ENCODE data around the gene NECAB2.

NECAB2 gene

DNA sequence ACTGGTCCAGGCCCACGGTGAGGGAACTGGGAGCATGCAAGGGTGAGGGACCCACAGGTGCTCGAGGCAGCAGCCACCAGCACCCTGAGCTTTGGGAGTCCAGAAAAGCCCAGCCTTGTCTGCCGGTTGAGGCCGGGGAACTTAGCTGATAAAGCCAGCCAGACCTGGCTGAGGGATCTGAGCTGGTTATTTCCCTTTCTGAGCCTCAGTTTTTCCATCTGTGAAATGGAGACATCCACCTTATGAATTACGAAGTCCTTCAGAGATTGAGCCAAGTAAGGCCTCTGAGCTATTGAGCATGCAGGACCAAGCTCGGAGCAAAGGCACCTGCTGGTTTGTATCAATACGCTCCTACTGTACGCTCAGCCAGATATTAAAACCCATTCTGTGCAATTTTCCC is 13.8 kb downstream of the NECAB2 start:
- Histone ChIP-seq H3K27me3 (ENCODE audit: control insufficient read depth, low read length) (no peaks in the 10 kb centered on the region), H3K27ac (ENCODE audit: low read depth, low read length) (no peak overlapping the region), H3K79me2 (ENCODE audit: control insufficient read depth, low read length) (no peaks in the 10 kb centered on the region), H3K4me1 (ENCODE audit: control insufficient read depth, low read length) (no peaks in the 10 kb centered on the region), H3K36me3 (ENCODE audit: control insufficient read depth, low read length) (no peaks in the 10 kb centered on the region), H3K4me3 (ENCODE audit: low read length) (no peak overlapping the region), H3K9me3 (ENCODE audit: control insufficient read depth, insufficient read depth, low read length) (no peaks in the 10 kb centered on the region), H3K9me2 (replicated peaks; ENCODE audit: control insufficient read depth, low read length) (no peaks in the 10 kb centered on the region), H4K20me1 (ENCODE audit: control insufficient read depth, insufficient read depth, low read depth, low read length) (no peaks in the 10 kb centered on the region), H3K4me2 (ENCODE audit: low read length) (no peak overlapping the region), H3F3A (ENCODE audit: control insufficient read depth, insufficient read depth) (no peaks in the 10 kb centered on the region)
- TF ChIP-seq EZH2phosphoT487 (IDR thresholded peaks at IDR 0.05; ENCODE audit: borderline replicate concordance, low read length): no peak
- TF ChIP-seq, protein P1, sequence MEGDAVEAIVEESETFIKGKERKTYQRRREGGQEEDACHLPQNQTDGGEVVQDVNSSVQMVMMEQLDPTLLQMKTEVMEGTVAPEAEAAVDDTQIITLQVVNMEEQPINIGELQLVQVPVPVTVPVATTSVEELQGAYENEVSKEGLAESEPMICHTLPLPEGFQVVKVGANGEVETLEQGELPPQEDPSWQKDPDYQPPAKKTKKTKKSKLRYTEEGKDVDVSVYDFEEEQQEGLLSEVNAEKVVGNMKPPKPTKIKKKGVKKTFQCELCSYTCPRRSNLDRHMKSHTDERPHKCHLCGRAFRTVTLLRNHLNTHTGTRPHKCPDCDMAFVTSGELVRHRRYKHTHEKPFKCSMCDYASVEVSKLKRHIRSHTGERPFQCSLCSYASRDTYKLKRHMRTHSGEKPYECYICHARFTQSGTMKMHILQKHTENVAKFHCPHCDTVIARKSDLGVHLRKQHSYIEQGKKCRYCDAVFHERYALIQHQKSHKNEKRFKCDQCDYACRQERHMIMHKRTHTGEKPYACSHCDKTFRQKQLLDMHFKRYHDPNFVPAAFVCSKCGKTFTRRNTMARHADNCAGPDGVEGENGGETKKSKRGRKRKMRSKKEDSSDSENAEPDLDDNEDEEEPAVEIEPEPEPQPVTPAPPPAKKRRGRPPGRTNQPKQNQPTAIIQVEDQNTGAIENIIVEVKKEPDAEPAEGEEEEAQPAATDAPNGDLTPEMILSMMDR (IDR thresholded peaks at IDR 0.05; ENCODE audit: low read depth, low read length, poor library complexity, severe bottlenecking): no peak

DNA sequence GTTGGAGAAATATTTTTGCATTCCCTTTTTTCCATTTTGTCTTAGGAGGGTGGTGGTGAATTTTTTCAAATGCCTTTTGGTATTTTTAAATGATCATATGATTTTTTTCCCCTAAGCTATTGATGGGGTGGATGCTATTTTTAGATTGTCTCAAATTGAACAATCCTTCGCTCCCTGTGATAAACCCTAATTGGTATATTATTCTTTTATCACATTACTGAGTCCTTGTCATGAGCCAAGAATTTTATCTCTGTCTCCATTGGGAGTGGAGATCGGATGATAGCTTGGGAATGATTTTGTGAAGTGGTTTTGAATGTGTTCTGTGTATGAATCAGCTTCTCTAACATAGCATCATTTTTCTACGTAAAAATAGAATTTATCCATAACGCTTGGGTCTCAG is 15.4 kb downstream of the NECAB2 start:
- TF ChIP-seq EZH2phosphoT487 (IDR thresholded peaks at IDR 0.05; ENCODE audit: borderline replicate concordance, low read length): no peak
- TF ChIP-seq, protein P1 (IDR thresholded peaks at IDR 0.05; ENCODE audit: low read depth, low read length, poor library complexity, severe bottlenecking): no peak
- H3K4me2 ChIP-seq (ENCODE audit: low read length): no peak overlapping the region
- H3K27me3 ChIP-seq (ENCODE audit: control insufficient read depth, low read length): peaks cover 7% of the 10 kb centered on the region
- no peaks in the 10 kb centered on the region for H3F3A ChIP-seq (ENCODE audit: control insufficient read depth, insufficient read depth)
- no peaks in the 10 kb centered on the region for H3K9me3 ChIP-seq (ENCODE audit: control insufficient read depth, insufficient read depth, low read length)
- H3K36me3 ChIP-seq (ENCODE audit: control insufficient read depth, low read length): no peaks in the 10 kb centered on the region
- H3K9me2 ChIP-seq (replicated peaks; ENCODE audit: control insufficient read depth, low read length): no peaks in the 10 kb centered on the region
- H3K27ac ChIP-seq (ENCODE audit: low read depth, low read length): no peak overlapping the region
- H3K79me2 ChIP-seq (ENCODE audit: control insufficient read depth, low read length): no peaks in the 10 kb centered on the region
- H4K20me1 ChIP-seq (ENCODE audit: control insufficient read depth, insufficient read depth, low read depth, low read length): no peaks in the 10 kb centered on the region
- H3K4me1 ChIP-seq (ENCODE audit: control insufficient read depth, low read length): no peaks in the 10 kb centered on the region
- H3K4me3 ChIP-seq (ENCODE audit: low read length): no peak overlapping the region

DNA sequence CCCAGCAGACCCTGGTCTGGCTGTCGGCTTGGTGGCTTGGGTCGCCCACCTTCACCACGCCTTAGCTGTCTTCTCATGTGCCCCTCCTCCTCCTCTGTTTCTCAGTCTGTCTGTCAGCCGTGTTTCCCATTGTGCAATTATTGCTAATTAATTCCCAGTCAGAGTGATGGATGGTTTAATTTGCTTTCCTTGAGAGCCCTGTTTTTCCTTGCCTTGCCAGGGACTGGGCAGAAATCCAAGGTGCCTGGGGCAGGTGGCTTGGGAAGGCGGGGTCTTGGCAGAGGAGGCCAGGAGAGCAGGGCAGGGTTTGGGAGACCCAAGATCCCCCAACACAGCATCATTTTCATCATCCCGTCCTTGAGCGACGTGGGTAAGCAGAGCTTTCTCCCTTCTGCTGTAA is 21.3 kb downstream of the NECAB2 start:
- no peak for TF ChIP-seq EZH2phosphoT487 (IDR thresholded peaks at IDR 0.05; ENCODE audit: borderline replicate concordance, low read length)
- TF ChIP-seq, protein P1 (IDR thresholded peaks at IDR 0.05; ENCODE audit: low read depth, low read length, poor library complexity, severe bottlenecking): no peak
- H3K79me2 ChIP-seq (ENCODE audit: control insufficient read depth, low read length): no peaks in the 10 kb centered on the region
- H3K27ac ChIP-seq (ENCODE audit: low read depth, low read length): no peak overlapping the region
- no peaks in the 10 kb centered on the region for H3F3A ChIP-seq (ENCODE audit: control insufficient read depth, insufficient read depth)
- H3K4me1 ChIP-seq (ENCODE audit: control insufficient read depth, low read length): no peaks in the 10 kb centered on the region
- no peak overlapping the region for H3K4me3 ChIP-seq (ENCODE audit: low read length)
- peaks cover 13% of the 10 kb centered on the region for H3K27me3 ChIP-seq (ENCODE audit: control insufficient read depth, low read length)
- no peak overlapping the region for H3K4me2 ChIP-seq (ENCODE audit: low read length)
- no peaks in the 10 kb centered on the region for H3K9me3 ChIP-seq (ENCODE audit: control insufficient read depth, insufficient read depth, low read length)
- no peaks in the 10 kb centered on the region for H4K20me1 ChIP-seq (ENCODE audit: control insufficient read depth, insufficient read depth, low read depth, low read length)
- H3K36me3 ChIP-seq (ENCODE audit: control insufficient read depth, low read length): no peaks in the 10 kb centered on the region
- no peaks in the 10 kb centered on the region for H3K9me2 ChIP-seq (replicated peaks; ENCODE audit: control insufficient read depth, low read length)

DNA sequence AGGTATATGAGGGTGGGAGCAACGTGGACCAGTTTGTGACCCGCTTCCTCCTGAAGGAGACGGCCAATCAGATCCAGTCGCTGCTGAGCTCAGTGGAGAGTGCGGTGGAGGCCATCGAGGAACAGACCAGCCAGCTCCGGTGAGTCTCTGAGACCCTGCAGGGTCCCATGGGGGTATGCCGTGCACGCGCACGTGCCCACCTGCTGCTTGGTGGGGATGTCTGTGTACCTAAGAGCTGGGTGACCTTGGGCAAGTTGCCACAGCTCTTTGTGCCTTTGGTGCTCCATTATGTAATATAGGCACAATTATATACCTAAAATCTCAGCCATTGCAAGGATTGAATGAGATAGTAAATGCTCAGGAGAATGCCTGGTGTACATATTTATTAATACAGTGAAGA is 22.4 kb downstream of the NECAB2 start:
- Histone ChIP-seq H3K9me2 (replicated peaks; ENCODE audit: control insufficient read depth, low read length) (no peaks in the 10 kb centered on the region), H3K4me1 (ENCODE audit: control insufficient read depth, low read length) (no peaks in the 10 kb centered on the region), H3F3A (ENCODE audit: control insufficient read depth, insufficient read depth) (no peaks in the 10 kb centered on the region), H3K4me2 (ENCODE audit: low read length) (no peak overlapping the region), H3K27me3 (ENCODE audit: control insufficient read depth, low read length) (peaks cover 13% of the 10 kb centered on the region), H3K27ac (ENCODE audit: low read depth, low read length) (no peak overlapping the region), H3K4me3 (ENCODE audit: low read length) (no peak overlapping the region), H3K79me2 (ENCODE audit: control insufficient read depth, low read length) (no peaks in the 10 kb centered on the region), H3K9me3 (ENCODE audit: control insufficient read depth, insufficient read depth, low read length) (no peaks in the 10 kb centered on the region), H3K36me3 (ENCODE audit: control insufficient read depth, low read length) (no peaks in the 10 kb centered on the region), H4K20me1 (ENCODE audit: control insufficient read depth, insufficient read depth, low read depth, low read length) (no peaks in the 10 kb centered on the region)
- no peak for TF ChIP-seq EZH2phosphoT487 (IDR thresholded peaks at IDR 0.05; ENCODE audit: borderline replicate concordance, low read length)
- TF ChIP-seq, protein P1 (IDR thresholded peaks at IDR 0.05; ENCODE audit: low read depth, low read length, poor library complexity, severe bottlenecking): no peak

Data from DOHH2 (cell line).